HS-27A (cell line): ENCODE data around the gene CUL1.

ENCODE experiments used
- DNase-seq: peaks from one replicate; pipeline ENCODE4 v3.0.0-alpha.2; 2012; ENCODE audit warnings: low read depth, missing footprints

Gene CUL1

GRCh38 chr7:148718431-148718830, 19.7 kb downstream of the CUL1 start:
- DNase-seq, result no peak

- DNase-seq, result no peak
Observed at GRCh38 chr7:148719753-148720152, 21.1 kb downstream of the CUL1 start.

GRCh38 chr7:148720472-148720871, 21.8 kb downstream of the CUL1 start:
- DNase-seq, result no peak

- DNase-seq, result no peak
Observed at GRCh38 chr7:148721390-148721789, 22.7 kb downstream of the CUL1 start.

GRCh38 chr7:148722340-148723165, 23.9 kb downstream of the CUL1 start:
- no peak for DNase-seq

GRCh38 chr7:148723166-148723559, 24.5 kb downstream of the CUL1 start:
- DNase-seq, result no peak

- no peak for DNase-seq
Observed at GRCh38 chr7:148723846-148724245, 25.1 kb downstream of the CUL1 start.

- DNase-seq, result no peak
Observed at GRCh38 chr7:148726385-148726784, 27.7 kb downstream of the CUL1 start.

GRCh38 chr7:148727501-148728278, 29.0 kb downstream of the CUL1 start:
- DNase-seq, result no peak

GRCh38 chr7:148729984-148730733, 31.5 kb downstream of the CUL1 start:
- peak; percentile 22 for DNase-seq

GRCh38 chr7:148732862-148733261, 34.2 kb downstream of the CUL1 start:
- no peak for DNase-seq

GRCh38 chr7:148733496-148733895, 34.8 kb downstream of the CUL1 start:
- DNase-seq, result no peak

GRCh38 chr7:148735141-148735540, 36.4 kb downstream of the CUL1 start:
- no peak for DNase-seq

- no peak for DNase-seq
Observed at GRCh38 chr7:148735967-148736366, 37.3 kb downstream of the CUL1 start.

GRCh38 chr7:148738737-148739535, 40.2 kb downstream of the CUL1 start:
- DNase-seq, result no peak

GRCh38 chr7:148746135-148746534, 47.4 kb downstream of the CUL1 start:
- DNase-seq, result no peak

GRCh38 chr7:148747274-148747673, 48.6 kb downstream of the CUL1 start:
- DNase-seq, result no peak

- DNase-seq, result no peak
Observed at GRCh38 chr7:148750442-148751355, 52.0 kb downstream of the CUL1 start.

- no peak for DNase-seq
Observed at GRCh38 chr7:148753224-148753623, 54.5 kb downstream of the CUL1 start.

GRCh38 chr7:148754912-148755311, 56.2 kb downstream of the CUL1 start:
- no peak for DNase-seq
